Neural cell (in vitro differentiated cells): ENCODE measurements around the gene RYR2. TPM values are rescaled to one million over a fixed set of nuclear protein-coding genes. Genes with fewer than 3 reads are reported as not detected.
A peak's percentile ranks its signal among the peaks of the same experiment; 100 is the strongest.

Source experiments
- H2AFZ ChIP-seq: fragments of 200-600, 300-800 bp; sonication (generic), shearing (Covaris generic); 2 replicates; pipeline ENCODE4 v1.6.0; 2014; ENCODE audit warnings: low read depth, mild to moderate bottlenecking, antibody characterized with exemption, low read length, moderate library complexity
- H3F3A ChIP-seq: fragments of 200-600 bp; shearing (Covaris generic); 2 replicates; pipeline ENCODE4 v1.6.1; 2016; ENCODE audit warnings: mild to moderate bottlenecking, moderate library complexity, mixed read lengths, antibody characterized with exemption, low read length; ENCODE audit not compliant: insufficient read depth, poor library complexity, severe bottlenecking
- H3K27ac ChIP-seq: fragments of 200-600, 300-800 bp; sonication (generic), shearing (Covaris generic); 2 replicates; pipeline ENCODE4 v1.5.1; 2014; ENCODE audit warnings: mild to moderate bottlenecking, low read length, moderate library complexity
- H3K27me3 ChIP-seq: fragments of 300-800, 200-600 bp; sonication (generic), shearing (Covaris generic); 2 replicates; pipeline ENCODE4 v1.6.0; 2014; ENCODE audit warnings: mild to moderate bottlenecking, low read depth, low read length, moderate library complexity; ENCODE audit not compliant: insufficient read depth
- H3K36me3 ChIP-seq: fragments of 300-800, 200-600 bp; sonication (generic), shearing (Covaris generic); 2 replicates; pipeline ENCODE4 v1.5.1; 2014; ENCODE audit warnings: mild to moderate bottlenecking, antibody characterized with exemption, low read length, moderate library complexity; ENCODE audit not compliant: insufficient read depth
- H3K4me2 ChIP-seq: fragments of 300-800, 200-600 bp; sonication (generic), shearing (Covaris generic); 2 replicates; pipeline ENCODE4 v1.6.0; 2014; ENCODE audit warnings: mild to moderate bottlenecking, low read length
- H3K4me3 ChIP-seq: fragments of 300-800, 200-600 bp; sonication (generic), shearing (Covaris generic); 2 replicates; pipeline ENCODE4 v1.5.1; 2014; ENCODE audit warnings: mild to moderate bottlenecking, low read length, moderate library complexity
- H3K79me2 ChIP-seq: fragments of 200-600 bp; shearing (Covaris generic); replicated peaks from 2 replicates; pipeline ENCODE4 v1.6.0; 2014; ENCODE audit warnings: mild to moderate bottlenecking, low read length, moderate library complexity; ENCODE audit not compliant: insufficient read depth
- H3K9ac ChIP-seq: fragments of 300-800, 200-600 bp; sonication (generic), shearing (Covaris generic); 2 replicates; pipeline ENCODE4 v1.6.1; 2016; ENCODE audit warnings: mild to moderate bottlenecking, low read length, mixed read lengths
- H3K9me2 ChIP-seq: fragments of 200-600 bp; shearing (Covaris generic); 2 replicates; pipeline ENCODE4 v1.6.1; 2016; ENCODE audit warnings: mild to moderate bottlenecking, low read length, mixed read lengths; ENCODE audit not compliant: insufficient read depth
- H3K9me3 ChIP-seq: fragments of 200-600, 300-800 bp; sonication (generic), shearing (Covaris generic); 2 replicates; pipeline ENCODE4 v1.6.1; 2016; ENCODE audit warnings: mild to moderate bottlenecking, mixed run types, low read length, moderate library complexity, mixed read lengths
- H4K20me1 ChIP-seq: fragments of 200-600 bp; shearing (Covaris generic); 2 replicates; pipeline ENCODE4 v1.6.1; 2016; ENCODE audit warnings: mild to moderate bottlenecking, mixed run types; ENCODE audit not compliant: insufficient read depth
- CTCF ChIP-seq: fragments of 450-650 bp; IDR thresholded peaks from 2 replicates; pipeline ENCODE4 v1.5.1; 2014; ENCODE audit warnings: antibody characterized with exemption, mild to moderate bottlenecking, moderate library complexity; ENCODE audit not compliant: poor library complexity, severe bottlenecking
- EP300 ChIP-seq: fragments of 450-650 bp; conservative IDR thresholded peaks from 2 replicates; pipeline ENCODE4 v1.6.1; 2014; ENCODE audit warnings: antibody characterized with exemption, mild to moderate bottlenecking, moderate library complexity; ENCODE audit not compliant: poor library complexity, severe bottlenecking
- EZH2 ChIP-seq: fragments of 200-600, 300-800 bp; shearing (Covaris generic), sonication (generic); IDR thresholded peaks from 2 replicates; pipeline ENCODE4 v1.6.1; 2014; ENCODE audit warnings: antibody characterized with exemption, low read length, borderline replicate concordance, mild to moderate bottlenecking; ENCODE audit not compliant: insufficient read depth, poor library complexity, severe bottlenecking
- MXI1 ChIP-seq: fragments of 450-650 bp; conservative IDR thresholded peaks from 2 replicates; pipeline ENCODE4 v1.6.1; 2014; ENCODE audit warnings: antibody characterized with exemption, mild to moderate bottlenecking; ENCODE audit not compliant: poor library complexity, severe bottlenecking
- POLR2AphosphoS5 ChIP-seq: IDR thresholded peaks from 2 replicates; pipeline ENCODE4 v1.6.1; 2012
- RAD21 ChIP-seq: fragments of 450-650 bp; conservative IDR thresholded peaks from 2 replicates; pipeline ENCODE4 v1.6.1; 2014; ENCODE audit warnings: antibody characterized with exemption, mild to moderate bottlenecking, moderate library complexity
- SMC3 ChIP-seq: fragments of 450-650 bp; conservative IDR thresholded peaks from 2 replicates; pipeline ENCODE4 v1.6.1; 2014; ENCODE audit warnings: antibody characterized with exemption, mild to moderate bottlenecking, moderate library complexity; ENCODE audit not compliant: poor library complexity
- TAF1 ChIP-seq: IDR thresholded peaks from 2 replicates; pipeline ENCODE4 v1.6.1; 2012; ENCODE audit warnings: low read depth
- polyA plus RNA-seq: library from polyadenylated mRNA; depleted of rRNA; stranded (reverse); fragments of >200 nt; gene quantifications from 2 replicates; pipeline ENCODE4 v1.2.3, GENCODE V29; 2014
- TF ChIP-seq, protein P1 (sequence below): IDR thresholded peaks from 2 replicates; pipeline ENCODE4 v1.6.1; 2012; ENCODE audit warnings: borderline replicate concordance

RYR2 gene
- polyA plus RNA-seq, 1 donor from 2014 or later = 3.8 TPM

DNA sequence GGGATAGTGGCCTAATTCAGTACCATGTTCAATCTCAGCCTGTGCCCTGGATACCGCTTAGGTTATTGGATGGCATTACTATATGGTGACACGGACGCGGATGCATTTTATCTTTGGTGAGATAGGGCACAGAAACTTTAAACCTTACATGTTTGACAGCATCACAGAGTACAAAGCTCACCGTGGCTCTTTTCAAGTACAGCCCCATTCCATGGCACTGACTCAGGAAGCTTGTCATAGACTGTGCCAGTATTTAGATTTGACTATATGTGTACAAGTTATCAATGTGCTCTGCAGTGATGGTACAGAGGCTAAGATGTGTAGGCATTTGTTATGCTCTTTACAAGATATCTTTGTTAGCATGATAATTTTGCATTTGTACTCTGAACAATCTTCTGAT is 169.0 kb downstream of the RYR2 start:
- H2AFZ ChIP-seq = no peak overlapping the region
- no peaks in the 10 kb centered on the region for H4K20me1 ChIP-seq
- H3K4me3 ChIP-seq = peak overlapping the region; percentile 16
- no peaks in the 10 kb centered on the region for H3F3A ChIP-seq
- H3K9me2 ChIP-seq = no peaks in the 10 kb centered on the region
- H3K27me3 ChIP-seq = no peaks in the 10 kb centered on the region
- no peaks in the 10 kb centered on the region for H3K9me3 ChIP-seq
- no peak overlapping the region for H3K9ac ChIP-seq
- no peak overlapping the region for H3K27ac ChIP-seq
- TF ChIP-seq EP300 = no peak
- TF ChIP-seq RAD21 = no peak
- no peak for TF ChIP-seq TAF1
- TF ChIP-seq, protein P1, sequence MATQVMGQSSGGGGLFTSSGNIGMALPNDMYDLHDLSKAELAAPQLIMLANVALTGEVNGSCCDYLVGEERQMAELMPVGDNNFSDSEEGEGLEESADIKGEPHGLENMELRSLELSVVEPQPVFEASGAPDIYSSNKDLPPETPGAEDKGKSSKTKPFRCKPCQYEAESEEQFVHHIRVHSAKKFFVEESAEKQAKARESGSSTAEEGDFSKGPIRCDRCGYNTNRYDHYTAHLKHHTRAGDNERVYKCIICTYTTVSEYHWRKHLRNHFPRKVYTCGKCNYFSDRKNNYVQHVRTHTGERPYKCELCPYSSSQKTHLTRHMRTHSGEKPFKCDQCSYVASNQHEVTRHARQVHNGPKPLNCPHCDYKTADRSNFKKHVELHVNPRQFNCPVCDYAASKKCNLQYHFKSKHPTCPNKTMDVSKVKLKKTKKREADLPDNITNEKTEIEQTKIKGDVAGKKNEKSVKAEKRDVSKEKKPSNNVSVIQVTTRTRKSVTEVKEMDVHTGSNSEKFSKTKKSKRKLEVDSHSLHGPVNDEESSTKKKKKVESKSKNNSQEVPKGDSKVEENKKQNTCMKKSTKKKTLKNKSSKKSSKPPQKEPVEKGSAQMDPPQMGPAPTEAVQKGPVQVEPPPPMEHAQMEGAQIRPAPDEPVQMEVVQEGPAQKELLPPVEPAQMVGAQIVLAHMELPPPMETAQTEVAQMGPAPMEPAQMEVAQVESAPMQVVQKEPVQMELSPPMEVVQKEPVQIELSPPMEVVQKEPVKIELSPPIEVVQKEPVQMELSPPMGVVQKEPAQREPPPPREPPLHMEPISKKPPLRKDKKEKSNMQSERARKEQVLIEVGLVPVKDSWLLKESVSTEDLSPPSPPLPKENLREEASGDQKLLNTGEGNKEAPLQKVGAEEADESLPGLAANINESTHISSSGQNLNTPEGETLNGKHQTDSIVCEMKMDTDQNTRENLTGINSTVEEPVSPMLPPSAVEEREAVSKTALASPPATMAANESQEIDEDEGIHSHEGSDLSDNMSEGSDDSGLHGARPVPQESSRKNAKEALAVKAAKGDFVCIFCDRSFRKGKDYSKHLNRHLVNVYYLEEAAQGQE = no peak
- no peak for TF ChIP-seq SMC3
- no peak for TF ChIP-seq MXI1
- no peak for TF ChIP-seq CTCF
- TF ChIP-seq POLR2AphosphoS5 = no peak
- TF ChIP-seq EZH2 = no peak
- H3K79me2 ChIP-seq = no peaks in the 10 kb centered on the region
- H3K4me2 ChIP-seq = no peak overlapping the region
- no peaks in the 10 kb centered on the region for H3K36me3 ChIP-seq

DNA sequence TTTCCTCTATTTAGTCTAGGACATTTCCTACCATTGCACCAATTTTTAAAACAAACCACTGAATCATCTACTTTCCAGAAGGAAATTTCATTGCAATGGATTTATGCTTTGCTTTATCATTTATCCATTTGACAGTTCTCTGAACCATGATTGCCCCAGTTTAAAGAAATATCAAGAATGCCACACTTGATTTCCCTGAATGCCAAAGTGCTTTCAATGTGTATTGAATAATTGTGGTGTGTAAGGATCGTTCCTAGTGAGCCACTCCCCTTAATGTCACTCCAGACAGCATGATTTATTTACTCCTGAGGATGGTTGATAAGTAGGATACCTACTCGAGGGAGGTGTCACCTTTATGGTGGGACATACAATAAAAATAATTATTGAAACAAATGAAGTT is 169.6 kb downstream of the RYR2 start:
- no peaks in the 10 kb centered on the region for H3K36me3 ChIP-seq
- H3K9me2 ChIP-seq = no peaks in the 10 kb centered on the region
- no peaks in the 10 kb centered on the region for H3F3A ChIP-seq
- H3K79me2 ChIP-seq = no peaks in the 10 kb centered on the region
- H3K9ac ChIP-seq = no peak overlapping the region
- H3K9me3 ChIP-seq = no peaks in the 10 kb centered on the region
- no peak overlapping the region for H3K27ac ChIP-seq
- H4K20me1 ChIP-seq = no peaks in the 10 kb centered on the region
- H3K4me2 ChIP-seq = no peak overlapping the region
- H3K27me3 ChIP-seq = no peaks in the 10 kb centered on the region
- H2AFZ ChIP-seq = no peak overlapping the region
- no peak overlapping the region for H3K4me3 ChIP-seq
- TF ChIP-seq POLR2AphosphoS5 (peak; percentile 82), MXI1 (no peak), TAF1 (no peak), EP300 (peak; percentile 74)
- TF ChIP-seq, protein P1 = peak; percentile 39
